Uterus (tissue), 4 donors: ENCODE data around the gene CATSPERD. TPM values are rescaled to one million over a fixed set of nuclear protein-coding genes. Genes with fewer than 3 reads are reported as not detected.
A peak's percentile ranks its signal among the peaks of the same experiment; 100 is the strongest.

Experiments
- DNase-seq, 2 donors: peaks; one replicate each; pipeline ENCODE4 v3.0.0-alpha.2; 2019 to 2020
- H3K27ac ChIP-seq, 2 donors: fragments of 200-600 bp; sonication (generic); 1 replicate in 1 of 2; 2 replicates in 1 of 2; pipeline ENCODE4 v1.5.1; 2016 to 2018
- H3K27me3 ChIP-seq, 2 donors: fragments of 200-600 bp; sonication (generic); one replicate each; pipeline ENCODE4 v1.5.1; 2018 to 2019; ENCODE audit warnings: control low read depth in 1 of 2
- H3K36me3 ChIP-seq, 2 donors: fragments of 200-600 bp; sonication (generic); one replicate each; pipeline ENCODE4 v1.5.1; 2019; ENCODE audit warnings: control low read depth in 1 of 2
- H3K4me1 ChIP-seq, 2 donors: fragments of 200-600 bp; sonication (generic); one replicate each; pipeline ENCODE4 v1.5.1; 2018 to 2019; ENCODE audit warnings: control low read depth in 1 of 2
- H3K4me3 ChIP-seq, 2 donors: fragments of 200-600 bp; sonication (generic); 1 replicate in 1 of 2; 2 replicates in 1 of 2; pipeline ENCODE4 v1.5.1; 2018 to 2019; ENCODE audit warnings: mild to moderate bottlenecking in 1 of 2
- H3K9me3 ChIP-seq, 2 donors: fragments of 200-600 bp; sonication (generic); one replicate each; pipeline ENCODE4 v1.5.1; 2019; ENCODE audit warnings: control low read depth in 1 of 2
- POLR2A ChIP-seq, 2 donors: fragments of 450-650 bp; IDR thresholded peaks; one replicate each; pipeline ENCODE4 v1.6.1; 2016; ENCODE audit warnings: antibody characterized with exemption in 2 of 2, mild to moderate bottlenecking in 1 of 2, moderate library complexity in 1 of 2
- intact Hi-C: fragments of 100-400 bp; cut with DNase I; formaldehyde crosslinking; loops from one replicate; pipeline ENCODE4 v1.15.1; 2023; ENCODE audit warnings: low total_unique reads
- total RNA-seq, 4 donors: library from RNA; depleted of rRNA in 3 of 4; stranded (reverse); fragments of >200 nt in 3 of 4; gene quantifications; one replicate each; pipeline versions ENCODE4 v1.1.0 to v1.2.4, GENCODE V29; 2014 to 2023
- TF ChIP-seq, protein P1 (sequence below), 4 experiments: fragments of 200-600 bp in 2 of 4; fragments of 450-650 bp in 2 of 4; sonication (generic) in 2 of 4; IDR thresholded peaks; one replicate each; pipeline ENCODE4 v1.5.1; 2016 to 2019; ENCODE audit warnings: antibody characterized with exemption in 4 of 4, mild to moderate bottlenecking in 2 of 4, moderate library complexity in 1 of 4
- donor health status: DM: yes; HTN: yes; CAD: no.

The CATSPERD gene
- total RNA-seq, 4 donors from 2014 or later, result not detected

DNA sequence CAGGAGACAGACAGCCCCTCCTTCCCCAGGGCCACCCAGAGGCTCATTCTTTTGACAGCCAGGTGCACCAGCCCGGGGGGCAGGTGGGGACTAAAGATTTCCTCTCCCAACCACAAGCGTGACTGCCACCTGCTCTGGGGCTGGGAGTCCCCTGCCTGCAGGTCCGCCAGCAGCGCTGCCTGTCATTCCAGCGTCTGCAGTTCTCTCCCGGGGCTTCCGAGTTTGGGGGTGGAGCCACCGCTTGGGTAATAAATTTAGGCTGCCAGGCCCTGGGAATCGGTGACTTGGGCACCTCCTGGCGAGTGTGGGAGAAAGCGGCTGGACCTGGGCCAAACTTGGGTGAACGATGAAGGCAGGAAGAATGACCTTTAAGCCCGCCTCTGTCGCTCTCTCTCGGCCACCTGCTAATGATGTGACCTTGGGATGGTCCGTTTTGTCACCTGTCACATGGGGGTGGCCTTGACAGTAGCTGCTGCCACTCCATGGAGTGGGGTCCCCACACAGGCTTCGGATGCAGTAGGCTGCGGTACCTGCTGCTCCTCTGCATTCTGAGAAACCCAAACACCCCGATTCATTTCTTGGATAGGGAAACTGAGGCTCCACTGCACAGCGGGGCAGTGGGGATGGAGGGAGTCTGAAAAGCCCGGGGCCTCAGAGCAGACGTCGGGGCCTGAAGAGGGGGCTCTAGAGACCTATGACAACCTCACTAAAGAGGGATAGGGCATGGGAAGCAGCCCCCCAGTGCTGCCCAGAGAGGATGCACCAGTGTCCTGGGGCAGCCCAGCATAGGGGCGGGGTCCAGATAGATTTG, 106.3 kb downstream of the CATSPERD start:
- Histone ChIP-seq H3K27me3 (peaks cover 0 to 6% of the 10 kb centered on the region in 2 donors), H3K27ac (no peak overlapping the region), H3K9me3 (no peaks in the 10 kb centered on the region), H3K4me1 (peaks cover 0 to 7% of the 10 kb centered on the region in 2 donors), H3K36me3 (no peaks in the 10 kb centered on the region), H3K4me3 (no peak overlapping the region)
- TF ChIP-seq POLR2A (IDR thresholded peaks at IDR 0.05), result no peak
- TF ChIP-seq, protein P1, sequence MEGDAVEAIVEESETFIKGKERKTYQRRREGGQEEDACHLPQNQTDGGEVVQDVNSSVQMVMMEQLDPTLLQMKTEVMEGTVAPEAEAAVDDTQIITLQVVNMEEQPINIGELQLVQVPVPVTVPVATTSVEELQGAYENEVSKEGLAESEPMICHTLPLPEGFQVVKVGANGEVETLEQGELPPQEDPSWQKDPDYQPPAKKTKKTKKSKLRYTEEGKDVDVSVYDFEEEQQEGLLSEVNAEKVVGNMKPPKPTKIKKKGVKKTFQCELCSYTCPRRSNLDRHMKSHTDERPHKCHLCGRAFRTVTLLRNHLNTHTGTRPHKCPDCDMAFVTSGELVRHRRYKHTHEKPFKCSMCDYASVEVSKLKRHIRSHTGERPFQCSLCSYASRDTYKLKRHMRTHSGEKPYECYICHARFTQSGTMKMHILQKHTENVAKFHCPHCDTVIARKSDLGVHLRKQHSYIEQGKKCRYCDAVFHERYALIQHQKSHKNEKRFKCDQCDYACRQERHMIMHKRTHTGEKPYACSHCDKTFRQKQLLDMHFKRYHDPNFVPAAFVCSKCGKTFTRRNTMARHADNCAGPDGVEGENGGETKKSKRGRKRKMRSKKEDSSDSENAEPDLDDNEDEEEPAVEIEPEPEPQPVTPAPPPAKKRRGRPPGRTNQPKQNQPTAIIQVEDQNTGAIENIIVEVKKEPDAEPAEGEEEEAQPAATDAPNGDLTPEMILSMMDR (IDR thresholded peaks at IDR 0.05), result no peak
- intact Hi-C loops, result no loop called here
- DNase-seq, result no peak

DNA sequence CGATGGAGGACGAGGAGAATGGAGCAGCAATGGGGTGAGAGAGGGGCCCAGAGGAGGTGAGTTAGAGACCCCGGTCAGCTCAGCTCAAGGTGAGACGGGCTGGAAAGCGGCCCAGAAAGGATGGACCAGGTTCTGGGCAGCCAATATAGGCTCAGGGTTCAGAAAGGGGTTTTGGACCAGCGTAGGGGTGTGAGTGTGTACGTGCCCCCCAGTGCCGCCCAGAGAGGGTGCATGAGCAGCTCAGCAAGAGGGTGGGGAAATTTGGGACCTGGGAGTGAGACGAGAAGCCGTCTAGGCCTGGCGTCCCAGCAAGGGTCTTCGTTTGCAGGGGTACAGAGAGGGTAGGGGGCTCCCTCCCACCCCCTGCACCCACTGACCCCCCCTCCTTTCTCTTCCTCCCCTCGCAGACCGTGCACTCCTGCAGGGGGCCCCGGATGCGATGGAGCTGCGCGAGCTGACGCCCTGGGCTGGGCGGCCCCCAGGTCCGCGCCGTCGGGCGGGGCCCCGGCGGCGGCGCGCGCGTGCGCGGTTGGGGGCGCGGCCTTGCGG, 107.0 kb downstream of the CATSPERD start:
- Histone ChIP-seq H3K9me3 (no peaks in the 10 kb centered on the region), H3K4me1 (peaks cover 0 to 7% of the 10 kb centered on the region in 2 donors), H3K36me3 (no peaks in the 10 kb centered on the region), H3K27ac (peak overlapping the region in 1 of 2 donors; percentile 41), H3K27me3 (peaks cover 0 to 6% of the 10 kb centered on the region in 2 donors), H3K4me3 (no peak overlapping the region)
- intact Hi-C loops, result no loop called here
- no peak for DNase-seq
- TF ChIP-seq, protein P1 (IDR thresholded peaks at IDR 0.05), result no peak
- TF ChIP-seq POLR2A (IDR thresholded peaks at IDR 0.05), result no peak

DNA sequence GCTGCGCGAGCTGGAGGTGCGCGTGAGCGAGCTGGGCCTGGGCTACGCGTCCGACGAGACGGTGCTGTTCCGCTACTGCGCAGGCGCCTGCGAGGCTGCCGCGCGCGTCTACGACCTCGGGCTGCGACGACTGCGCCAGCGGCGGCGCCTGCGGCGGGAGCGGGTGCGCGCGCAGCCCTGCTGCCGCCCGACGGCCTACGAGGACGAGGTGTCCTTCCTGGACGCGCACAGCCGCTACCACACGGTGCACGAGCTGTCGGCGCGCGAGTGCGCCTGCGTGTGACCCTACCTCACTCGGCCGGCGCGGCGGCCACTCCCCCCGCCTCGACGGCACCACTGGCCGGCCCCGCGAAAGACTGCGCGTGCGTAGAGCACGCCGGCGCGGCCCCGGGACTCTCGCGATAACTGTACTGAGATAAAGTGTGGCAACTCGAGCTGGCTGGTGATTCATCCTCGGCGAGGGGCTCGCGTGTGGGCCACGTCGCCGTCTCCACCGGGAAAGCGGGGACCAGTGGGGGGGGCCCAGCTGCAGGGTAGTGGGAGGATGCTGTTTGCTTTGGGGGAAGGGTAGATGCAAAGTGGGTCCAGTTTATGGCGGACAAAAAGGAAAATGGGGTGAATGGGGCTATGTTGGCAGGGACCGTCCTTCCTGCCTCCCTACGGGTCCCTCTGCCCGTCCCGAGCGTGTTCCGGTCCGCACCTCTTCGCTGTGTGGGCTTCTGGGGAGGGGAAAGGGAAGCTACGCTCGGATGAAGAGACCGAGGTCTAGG, 107.6 kb downstream of the CATSPERD start:
- Histone ChIP-seq H3K4me1 (peaks cover 0 to 7% of the 10 kb centered on the region in 2 donors), H3K27ac (peak overlapping the region in 1 of 2 donors; percentile 41), H3K36me3 (no peaks in the 10 kb centered on the region), H3K4me3 (peak overlapping the region; percentile 2 to 20), H3K27me3 (peaks cover 0 to 6% of the 10 kb centered on the region in 2 donors), H3K9me3 (no peaks in the 10 kb centered on the region)
- intact Hi-C loops, result no loop called here
- DNase-seq, result peak; percentile 64 to 69
- peak; percentile 54 to 89 for TF ChIP-seq POLR2A (IDR thresholded peaks at IDR 0.05)
- TF ChIP-seq, protein P1 (IDR thresholded peaks at IDR 0.05), result no peak

Other genes starting within 250 kb of the CATSPERD start
- 1 to 10 TPM in 2 of 4 donors, not detected in 2; 1.2 to 5.3 TPM for gene TINCR, start 152.7 kb upstream of the CATSPERD start, total RNA-seq
- gene SAFB2, start 97.9 kb upstream of the CATSPERD start, total RNA-seq, result 100 to 1,000 TPM in 2 of 4 donors, 10 to 100 TPM in 2; 45.0 to 250 (median 129) TPM
- gene SAFB, start 97.6 kb upstream of the CATSPERD start, total RNA-seq, result 100 to 1,000 TPM in 1 of 4 donors, 10 to 100 TPM in 3; 35.9 to 129 (median 97.4) TPM
- gene MICOS13, start 40.1 kb upstream of the CATSPERD start, total RNA-seq, result 10 to 100 TPM in 3 of 4 donors, 1 to 10 TPM in 1; 2.8 to 36.7 (median 21.1) TPM
- gene HSD11B1L, start 39.6 kb upstream of the CATSPERD start, total RNA-seq, result 10 to 100 TPM in 1 of 4 donors, 1 to 10 TPM in 2, under 1 TPM in 1; 0.26 to 17.8 (median 7.1) TPM
- 1,000 to 10,000 TPM in 1 of 4 donors, 100 to 1,000 TPM in 3; 269 to 1,645 (median 565) TPM for gene RPL36, start 30.3 kb upstream of the CATSPERD start, total RNA-seq
- 100 to 1,000 TPM in 1 of 4 donors, 10 to 100 TPM in 3; 39.9 to 134 (median 44.1) TPM for gene LONP1, start 491 bp upstream of the CATSPERD start, total RNA-seq
- 1 to 10 TPM in 2 of 4 donors, not detected in 2; 1.6 to 3.5 TPM for gene PRR22, start 64.1 kb downstream of the CATSPERD start, total RNA-seq
- gene DUS3L, start 70.5 kb downstream of the CATSPERD start, total RNA-seq, result 10 to 100 TPM; 30.6 to 46.1 (median 37.1) TPM
- gene NRTN, start 84.4 kb downstream of the CATSPERD start, total RNA-seq, result under 1 TPM in 1 of 4 donors, not detected in 3; 0.35 TPM
- under 1 TPM in 1 of 4 donors, not detected in 3; 0.55 TPM for gene FUT6, start 119.1 kb downstream of the CATSPERD start, total RNA-seq
- gene FUT3, start 130.8 kb downstream of the CATSPERD start, total RNA-seq, result under 1 TPM in 1 of 4 donors, not detected in 3; 0.29 TPM
- not detected for gene FUT5, start 149.9 kb downstream of the CATSPERD start, total RNA-seq
- 100 to 1,000 TPM in 3 of 4 donors, 10 to 100 TPM in 1; 68.7 to 261 (median 150) TPM for gene NDUFA11, start 183.2 kb downstream of the CATSPERD start, total RNA-seq
- gene VMAC, start 184.2 kb downstream of the CATSPERD start, total RNA-seq, result 10 to 100 TPM in 1 of 4 donors, 1 to 10 TPM in 3; 2.6 to 10.9 (median 7.1) TPM
- gene CAPS, start 193.6 kb downstream of the CATSPERD start, total RNA-seq, result 10 to 100 TPM in 3 of 4 donors, 1 to 10 TPM in 1; 2.0 to 48.7 (median 12.4) TPM